ENCODE measurements around the gene TAPT1. TPM values are rescaled to one million over a fixed set of nuclear protein-coding genes. Genes with fewer than 3 reads are reported as not detected.

Gene TAPT1
- total RNA-seq, 1 experiment from 2014 or later, result 13.8 TPM

GRCh38 chr4:16206301-16206700 is 20.0 kb downstream of the TAPT1 start:
- Histone ChIP-seq H3K27me3 (ENCODE audit: insufficient read depth, low read depth) (no peaks in the 10 kb centered on the region), H2AFZ (no peak overlapping the region), H3K4me2 (no peak overlapping the region), H3F3A (ENCODE audit: insufficient read depth, low read depth) (no peaks in the 10 kb centered on the region), H4K20me1 (ENCODE audit: insufficient read depth) (no peaks in the 10 kb centered on the region), H3K36me3 (ENCODE audit: low read depth) (no peaks in the 10 kb centered on the region), H3K4me1 (replicated peaks; ENCODE audit: insufficient read depth) (no peaks in the 10 kb centered on the region), H3K79me2 (ENCODE audit: low read depth) (no peaks in the 10 kb centered on the region), H3K4me3 (no peak overlapping the region), H3K9me2 (ENCODE audit: insufficient read depth) (no peaks in the 10 kb centered on the region), H3K27ac (no peak overlapping the region), H3K9me3 (ENCODE audit: insufficient read depth, low read depth) (no peaks in the 10 kb centered on the region)
- POLR2A ChIA-PET (ENCODE audit: unreplicated experiment), result no interaction called here
- TF ChIP-seq EZH2 (IDR thresholded peaks at IDR 0.05; ENCODE audit: low read depth) (no peak), CTCF (conservative IDR thresholded peaks at IDR 0.05) (no peak)
- no peak for DNase-seq
- intact Hi-C loops (cut with micrococcal nuclease; ENCODE audit: unreplicated experiment), result no loop called here
- CTCF ChIA-PET, result interaction anchor here (0.7 to 1.0 kb wide), 5 partner anchors 8 to 400 kb away, joined by 3 to 5 read pairs (median 3); no protein-coding TSS in a partner anchor
- BruUV-seq (replicated peaks), result no TSS peak

GRCh38 chr4:16205298-16206164 is 20.7 kb downstream of the TAPT1 start:
- Histone ChIP-seq H3K4me3 (no peak overlapping the region), H3K4me1 (replicated peaks; ENCODE audit: insufficient read depth) (no peaks in the 10 kb centered on the region), H3K36me3 (ENCODE audit: low read depth) (no peaks in the 10 kb centered on the region), H3K9me2 (ENCODE audit: insufficient read depth) (no peaks in the 10 kb centered on the region), H3K27me3 (ENCODE audit: insufficient read depth, low read depth) (no peaks in the 10 kb centered on the region), H2AFZ (no peak overlapping the region), H3K79me2 (ENCODE audit: low read depth) (no peaks in the 10 kb centered on the region), H4K20me1 (ENCODE audit: insufficient read depth) (no peaks in the 10 kb centered on the region), H3K4me2 (no peak overlapping the region), H3K27ac (no peak overlapping the region), H3F3A (ENCODE audit: insufficient read depth, low read depth) (no peaks in the 10 kb centered on the region), H3K9me3 (ENCODE audit: insufficient read depth, low read depth) (no peaks in the 10 kb centered on the region)
- CTCF ChIA-PET, result interaction anchor here (0.7 to 1.0 kb wide), 5 partner anchors 8 to 399 kb away, joined by 3 to 5 read pairs (median 3); no protein-coding TSS in a partner anchor
- no TSS peak for BruUV-seq (replicated peaks)
- intact Hi-C loops (cut with micrococcal nuclease; ENCODE audit: unreplicated experiment), result no loop called here
- POLR2A ChIA-PET (ENCODE audit: unreplicated experiment), result interaction anchor here (0.6 kb wide), 1 partner anchor 1208 kb away, joined by 5 read pairs; no protein-coding TSS in a partner anchor
- TF ChIP-seq CTCF (conservative IDR thresholded peaks at IDR 0.05) (peak; percentile 71), EZH2 (IDR thresholded peaks at IDR 0.05; ENCODE audit: low read depth) (no peak)
- no peak for DNase-seq

- BruUV-seq (replicated peaks), result no TSS peak
- DNase-seq, result no peak
- Histone ChIP-seq H3K27ac (no peak overlapping the region), H4K20me1 (ENCODE audit: insufficient read depth) (no peaks in the 10 kb centered on the region), H3K4me3 (no peak overlapping the region), H3K36me3 (ENCODE audit: low read depth) (no peaks in the 10 kb centered on the region), H3K4me2 (no peak overlapping the region), H3K27me3 (ENCODE audit: insufficient read depth, low read depth) (no peaks in the 10 kb centered on the region), H2AFZ (no peak overlapping the region), H3K9me2 (ENCODE audit: insufficient read depth) (no peaks in the 10 kb centered on the region), H3K9me3 (ENCODE audit: insufficient read depth, low read depth) (no peaks in the 10 kb centered on the region), H3F3A (ENCODE audit: insufficient read depth, low read depth) (no peaks in the 10 kb centered on the region), H3K4me1 (replicated peaks; ENCODE audit: insufficient read depth) (no peaks in the 10 kb centered on the region), H3K79me2 (ENCODE audit: low read depth) (no peaks in the 10 kb centered on the region)
- intact Hi-C loops (cut with micrococcal nuclease; ENCODE audit: unreplicated experiment), result no loop called here
- no peak for TF ChIP-seq EZH2 (IDR thresholded peaks at IDR 0.05; ENCODE audit: low read depth)
- no peak for TF ChIP-seq CTCF (conservative IDR thresholded peaks at IDR 0.05)
- POLR2A ChIA-PET (ENCODE audit: unreplicated experiment), result no interaction called here
- CTCF ChIA-PET, result no interaction called here
Observed at GRCh38 chr4:16204505-16204904, 21.8 kb downstream of the TAPT1 start.

Measured in PC-9 (cell line).